Stimulated activated CD4-positive, alpha-beta T cell treated with anti-CD3 and anti-CD28 coated beads, Interleukin-15, amount 100 ng/mL, for 24 hours (primary cell): ENCODE data around the gene SPIB.
"Not testable (repeated sequence)": the region's sequence is repeated elsewhere in the genome, so short reads cannot be mapped to it uniquely, and the experiment has no call there.

Experiments used
- DNase-seq: peaks from one replicate; pipeline ENCODE4 v3.0.0-alpha.2; 2020

SPIB gene

DNA sequence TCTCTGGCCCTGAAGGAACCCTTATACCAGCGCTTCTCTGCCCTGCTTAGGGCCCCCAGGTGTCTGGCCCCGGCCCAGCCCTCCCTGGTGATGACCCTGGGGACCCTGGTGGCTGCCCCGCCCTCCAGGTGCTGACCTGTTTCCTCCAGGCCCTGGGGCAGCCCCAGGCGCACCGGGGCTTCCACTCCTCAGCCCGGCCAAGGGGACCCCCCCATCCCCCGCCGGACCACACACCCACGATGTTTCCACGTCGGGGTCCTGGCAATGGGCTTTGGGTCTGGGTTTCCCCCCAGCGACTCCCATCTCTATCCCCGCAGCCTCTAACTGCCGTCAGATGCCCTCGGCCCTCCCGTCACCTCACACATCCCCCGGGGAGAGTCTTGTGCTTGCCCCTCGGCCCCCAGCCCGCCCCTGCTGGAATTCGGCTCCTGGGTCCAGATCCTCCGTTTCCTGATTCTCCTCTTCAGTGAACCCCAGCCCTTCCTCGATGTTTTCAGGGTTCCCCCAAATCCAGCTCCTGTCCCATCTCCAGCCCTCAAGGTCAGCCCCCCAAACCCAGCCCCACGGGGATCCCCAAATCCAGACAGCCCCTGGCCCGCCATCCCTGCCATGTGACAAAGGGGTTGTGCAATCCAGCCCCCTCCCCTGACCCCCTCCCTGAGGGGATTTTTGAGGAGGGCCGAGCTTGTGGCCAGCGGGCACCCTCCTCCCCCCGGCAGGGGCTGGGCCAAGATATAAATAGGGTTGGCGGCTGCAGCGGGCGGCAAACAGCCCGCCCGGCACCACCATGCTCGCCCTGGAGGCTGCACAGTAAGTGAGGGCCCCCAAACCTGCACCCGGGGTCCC, at the start of gene SPIB:
SPIB (plus strand) TSS at position 763 of the 846 bp plus-strand sequence; CDS start at position 788, 25 bp downstream.
- DNase-seq = no peak

DNA sequence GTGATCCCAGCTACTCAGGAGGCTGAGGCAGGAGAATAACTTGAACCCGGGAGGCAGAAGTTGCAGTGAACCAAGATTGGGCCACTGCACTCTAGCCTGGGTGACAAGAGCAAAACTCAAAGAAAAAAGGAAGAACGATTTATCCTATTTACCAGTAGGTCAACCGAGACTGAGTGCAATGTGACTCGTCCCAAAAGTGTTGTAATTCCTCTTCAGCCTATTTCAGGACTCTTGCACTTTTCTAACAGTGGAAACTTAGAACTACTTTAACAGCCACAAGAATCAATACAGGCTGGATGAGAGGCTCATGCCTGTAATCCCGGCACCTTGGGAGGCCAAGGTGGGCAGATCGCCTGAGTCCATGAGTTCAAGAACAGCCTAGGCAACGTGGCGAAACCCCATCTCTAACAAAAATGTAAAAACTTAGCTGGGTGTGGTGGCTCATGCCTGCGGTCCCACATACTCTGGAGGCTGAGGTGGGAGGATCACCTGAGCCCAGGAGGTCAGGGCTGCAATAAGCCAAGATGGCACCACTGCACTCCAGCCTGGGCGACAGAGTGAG, 46.7 kb upstream of the SPIB start:
- no peak for DNase-seq

DNA sequence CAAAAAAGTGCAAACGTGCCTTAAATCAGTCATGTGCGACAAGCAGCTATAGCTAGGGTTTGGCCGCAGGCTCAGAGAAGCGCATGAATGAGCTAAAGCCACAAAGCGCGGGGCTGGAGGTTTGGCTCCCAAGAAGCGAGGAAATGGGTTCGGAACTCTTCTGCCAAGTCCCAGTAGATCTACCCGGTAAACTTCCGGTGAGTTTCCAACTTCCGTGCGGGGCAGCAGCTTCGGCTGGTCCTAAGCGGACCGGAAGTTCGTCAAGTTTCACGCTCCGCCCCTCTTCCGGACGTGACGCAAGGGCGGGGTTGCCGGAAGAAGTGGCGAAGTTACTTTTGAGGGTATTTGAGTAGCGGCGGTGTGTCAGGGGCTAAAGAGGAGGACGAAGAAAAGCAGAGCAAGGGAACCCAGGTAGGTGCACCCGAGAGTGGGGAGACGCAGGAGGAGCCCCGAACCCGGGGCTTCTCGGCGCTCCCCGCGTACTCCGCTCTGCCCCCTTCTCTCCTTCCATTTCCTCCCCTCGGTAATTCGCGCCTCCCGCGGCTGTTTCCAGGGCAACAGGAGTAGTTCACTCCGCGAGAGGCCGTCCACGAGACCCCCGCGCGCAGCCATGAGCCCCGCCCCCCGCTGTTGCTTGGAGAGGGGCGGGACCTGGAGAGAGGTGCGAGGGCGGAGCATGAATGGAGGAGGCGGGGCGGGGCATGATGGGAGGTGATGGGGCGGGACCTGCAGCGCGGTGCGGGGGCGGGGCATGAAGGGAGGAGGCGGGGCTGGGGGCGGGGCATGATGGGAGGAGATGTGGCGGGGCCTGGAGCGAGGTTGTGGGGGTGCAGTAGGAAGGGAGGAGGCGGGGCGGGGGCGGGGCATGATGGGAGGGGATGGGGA, 42.3 kb upstream of the SPIB start, which contains the start of gene NR1H2:
NR1H2 (plus strand) TSS at position 292 of the 885 bp plus-strand sequence. CDS start 1,149 bp downstream, outside the sequence.
- peak; percentile 94 for DNase-seq

DNA sequence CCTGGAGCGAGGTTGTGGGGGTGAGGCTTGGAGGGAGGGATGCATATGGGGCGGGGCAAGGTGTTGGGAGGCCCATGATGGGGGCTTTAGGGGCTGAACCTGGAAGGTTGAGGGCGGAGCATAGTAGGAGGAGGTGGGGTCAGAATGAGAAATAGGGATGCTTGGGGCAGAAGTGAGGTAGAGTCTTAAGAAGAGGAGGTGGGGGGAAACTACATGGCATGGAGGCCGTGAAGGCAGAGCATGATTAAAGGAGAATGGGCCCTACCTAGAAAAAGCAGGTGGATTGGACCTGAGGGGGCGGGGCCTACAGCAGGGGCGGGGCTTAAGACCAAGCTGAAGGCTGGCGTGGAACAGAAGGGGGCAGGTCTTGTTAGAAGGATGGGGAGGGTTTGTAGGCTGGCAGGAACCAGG, 41.7 kb upstream of the SPIB start:
- peak; percentile 69 for DNase-seq

DNA sequence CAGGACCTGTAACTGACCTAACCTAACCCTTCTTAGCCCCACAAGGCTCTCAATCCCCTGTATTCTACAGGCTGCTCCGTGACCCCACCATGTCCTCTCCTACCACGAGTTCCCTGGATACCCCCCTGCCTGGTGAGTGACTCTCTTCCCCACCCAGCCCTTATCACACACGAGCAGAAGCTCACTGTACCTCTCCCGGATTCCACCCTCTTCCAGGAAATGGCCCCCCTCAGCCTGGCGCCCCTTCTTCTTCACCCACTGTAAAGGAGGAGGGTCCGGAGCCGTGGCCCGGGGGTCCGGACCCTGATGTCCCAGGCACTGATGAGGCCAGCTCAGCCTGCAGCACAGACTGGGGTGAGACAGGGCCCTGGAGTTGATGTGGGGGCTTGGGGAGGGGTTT, 41.2 kb upstream of the SPIB start:
- DNase-seq = no peak

DNA sequence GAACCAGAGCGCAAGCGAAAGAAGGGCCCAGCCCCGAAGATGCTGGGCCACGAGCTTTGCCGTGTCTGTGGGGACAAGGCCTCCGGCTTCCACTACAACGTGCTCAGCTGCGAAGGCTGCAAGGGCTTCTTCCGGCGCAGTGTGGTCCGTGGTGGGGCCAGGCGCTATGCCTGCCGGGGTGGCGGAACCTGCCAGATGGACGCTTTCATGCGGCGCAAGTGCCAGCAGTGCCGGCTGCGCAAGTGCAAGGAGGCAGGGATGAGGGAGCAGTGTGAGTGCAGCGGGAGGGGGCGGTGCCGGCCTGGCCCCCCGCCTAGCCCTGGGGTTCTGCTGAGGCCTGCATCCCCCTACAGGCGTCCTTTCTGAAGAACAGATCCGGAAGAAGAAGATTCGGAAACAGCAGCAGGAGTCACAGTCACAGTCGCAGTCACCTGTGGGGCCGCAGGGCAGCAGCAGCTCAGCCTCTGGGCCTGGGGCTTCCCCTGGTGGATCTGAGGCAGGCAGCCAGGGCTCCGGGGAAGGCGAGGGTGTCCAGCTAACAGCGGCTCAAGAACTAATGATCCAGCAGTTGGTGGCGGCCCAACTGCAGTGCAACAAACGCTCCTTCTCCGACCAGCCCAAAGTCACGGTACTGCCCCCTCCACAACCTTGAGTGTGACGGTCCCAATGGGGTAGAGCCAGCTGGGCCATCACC, 40.4 kb upstream of the SPIB start:
- DNase-seq = no peak

DNA sequence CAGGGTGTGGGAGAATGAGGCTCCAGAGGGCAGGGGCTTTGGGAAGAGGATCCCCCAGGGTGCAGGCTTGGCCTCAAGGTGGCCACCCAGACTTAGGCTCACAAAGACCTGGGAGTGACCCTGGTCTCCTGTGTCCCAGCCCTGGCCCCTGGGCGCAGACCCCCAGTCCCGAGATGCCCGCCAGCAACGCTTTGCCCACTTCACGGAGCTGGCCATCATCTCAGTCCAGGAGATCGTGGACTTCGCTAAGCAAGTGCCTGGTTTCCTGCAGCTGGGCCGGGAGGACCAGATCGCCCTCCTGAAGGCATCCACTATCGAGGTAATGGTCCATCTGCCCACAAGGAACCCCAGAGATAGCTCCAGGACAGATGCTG, 39.9 kb upstream of the SPIB start:
- DNase-seq = no peak

DNA sequence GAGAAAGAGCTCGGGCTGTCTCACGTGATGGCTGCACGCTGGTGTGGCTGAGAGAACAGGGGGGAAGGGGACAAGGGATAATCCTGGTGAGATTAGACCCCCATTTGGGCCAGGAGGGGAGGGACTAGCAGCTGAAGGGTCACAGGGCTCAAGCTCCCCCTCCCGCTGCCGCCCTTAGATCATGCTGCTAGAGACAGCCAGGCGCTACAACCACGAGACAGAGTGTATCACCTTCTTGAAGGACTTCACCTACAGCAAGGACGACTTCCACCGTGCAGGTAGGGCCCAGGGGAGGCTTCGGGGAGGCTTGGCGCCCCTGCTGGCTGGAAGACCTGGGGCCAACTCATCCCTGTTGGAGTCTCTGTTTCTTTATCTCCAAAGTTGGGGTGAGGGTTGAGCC, 39.1 kb upstream of the SPIB start:
- DNase-seq = no peak

DNA sequence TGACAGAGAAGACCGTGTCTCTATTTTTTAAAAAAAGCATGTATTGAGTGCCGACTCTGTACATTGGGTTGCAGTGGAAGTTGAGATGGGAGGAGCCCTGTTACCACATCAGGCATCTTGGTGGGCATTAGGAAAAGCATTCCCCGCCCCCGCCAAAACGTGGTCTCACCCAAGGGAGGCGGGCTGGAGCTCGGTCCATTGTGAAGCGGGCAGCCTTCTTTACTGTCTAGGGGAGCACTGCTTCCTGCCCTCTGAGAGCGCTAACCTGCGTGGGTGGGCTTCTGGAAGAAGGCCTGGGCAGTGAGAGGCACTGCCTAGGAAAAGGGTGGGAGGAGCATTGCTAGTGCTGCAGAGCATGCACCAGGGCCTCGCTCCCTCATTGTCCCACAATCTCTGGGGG, 38.6 kb upstream of the SPIB start:
- DNase-seq = no peak

DNA sequence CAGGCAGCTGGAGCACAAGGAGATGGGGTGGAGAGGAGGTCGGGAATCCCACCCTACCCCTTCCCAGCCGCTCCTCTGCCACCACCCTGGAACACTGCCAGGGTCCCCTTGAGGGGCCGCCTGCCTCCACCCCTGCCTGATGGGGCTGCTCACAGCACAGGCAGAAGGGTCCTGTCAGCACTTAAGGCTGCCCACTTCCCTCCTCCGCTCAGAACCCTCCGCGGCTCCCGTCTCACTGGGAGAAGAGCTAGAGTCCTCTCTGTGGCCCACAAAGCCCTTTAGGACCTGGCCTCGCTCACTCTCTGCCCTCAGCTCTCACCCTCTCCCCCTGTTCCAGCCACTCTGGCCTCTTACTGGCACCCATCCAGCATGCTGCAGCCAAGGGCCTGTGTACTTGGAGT, 38.0 kb upstream of the SPIB start:
- DNase-seq = no peak

DNA sequence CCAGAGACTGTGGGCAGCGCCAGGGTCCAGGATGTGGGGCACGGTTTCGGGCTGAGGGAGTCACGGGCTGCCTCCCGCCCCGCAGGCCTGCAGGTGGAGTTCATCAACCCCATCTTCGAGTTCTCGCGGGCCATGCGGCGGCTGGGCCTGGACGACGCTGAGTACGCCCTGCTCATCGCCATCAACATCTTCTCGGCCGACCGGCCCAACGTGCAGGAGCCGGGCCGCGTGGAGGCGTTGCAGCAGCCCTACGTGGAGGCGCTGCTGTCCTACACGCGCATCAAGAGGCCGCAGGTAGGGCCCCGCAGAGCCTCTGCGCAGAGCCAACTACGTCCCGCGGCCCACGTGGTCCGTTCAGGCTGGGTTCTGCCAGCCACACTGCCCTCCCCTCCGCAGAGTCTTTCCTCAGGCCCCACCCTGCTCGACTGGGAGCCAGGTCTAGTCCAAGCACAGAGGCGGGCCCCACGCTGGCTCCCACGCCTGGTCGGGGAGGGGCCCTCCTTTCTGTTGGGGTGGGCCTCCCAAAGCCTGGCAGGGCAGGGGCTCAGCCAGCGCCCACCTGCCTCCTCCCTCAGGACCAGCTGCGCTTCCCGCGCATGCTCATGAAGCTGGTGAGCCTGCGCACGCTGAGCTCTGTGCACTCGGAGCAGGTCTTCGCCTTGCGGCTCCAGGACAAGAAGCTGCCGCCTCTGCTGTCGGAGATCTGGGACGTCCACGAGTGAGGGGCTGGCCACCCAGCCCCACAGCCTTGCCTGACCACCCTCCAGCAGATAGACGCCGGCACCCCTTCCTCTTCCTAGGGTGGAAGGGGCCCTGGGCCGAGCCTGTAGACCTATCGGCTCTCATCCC, 36.6 kb upstream of the SPIB start:
- DNase-seq = no peak

DNA sequence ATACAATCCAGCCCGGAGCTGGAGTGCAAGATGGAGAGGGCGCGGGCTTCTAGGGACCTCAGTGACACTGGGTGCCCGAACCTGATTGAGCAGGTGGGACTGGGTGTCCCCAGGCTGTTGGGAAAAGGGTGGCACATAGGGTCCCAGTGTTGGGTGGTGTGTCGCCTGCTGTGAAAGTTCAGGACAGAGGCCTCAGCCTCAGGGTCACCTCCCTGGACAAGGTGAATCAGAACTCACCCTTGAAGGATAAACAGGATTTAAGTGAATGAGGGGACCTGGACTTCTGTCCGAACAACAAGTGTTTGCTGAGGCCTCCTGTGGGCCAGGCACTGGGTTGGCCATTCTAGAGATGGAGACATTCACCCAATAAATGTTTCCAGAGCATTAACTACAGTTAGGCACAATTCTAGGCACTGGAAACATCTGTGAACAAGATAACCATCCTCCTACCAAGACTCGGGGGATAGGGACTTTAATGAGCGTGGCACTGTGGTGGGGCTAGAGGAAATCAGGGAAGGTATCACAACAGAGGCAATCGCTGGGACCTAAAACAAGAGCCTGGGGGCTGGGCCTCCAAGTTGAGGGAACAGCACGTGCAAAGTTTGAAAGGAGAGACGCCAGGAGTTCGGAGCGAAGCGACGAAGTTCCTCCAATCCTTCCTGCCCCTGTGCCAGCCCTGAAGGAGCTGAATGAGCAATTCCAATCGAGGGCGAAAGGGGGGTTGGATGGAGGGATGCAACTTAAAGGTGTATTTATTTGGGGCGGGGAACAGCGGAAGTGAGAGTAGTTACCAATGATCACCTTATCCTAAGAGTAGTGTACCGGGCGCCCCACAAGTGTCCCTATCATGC, 35.5 kb upstream of the SPIB start:
- no peak for DNase-seq

DNA sequence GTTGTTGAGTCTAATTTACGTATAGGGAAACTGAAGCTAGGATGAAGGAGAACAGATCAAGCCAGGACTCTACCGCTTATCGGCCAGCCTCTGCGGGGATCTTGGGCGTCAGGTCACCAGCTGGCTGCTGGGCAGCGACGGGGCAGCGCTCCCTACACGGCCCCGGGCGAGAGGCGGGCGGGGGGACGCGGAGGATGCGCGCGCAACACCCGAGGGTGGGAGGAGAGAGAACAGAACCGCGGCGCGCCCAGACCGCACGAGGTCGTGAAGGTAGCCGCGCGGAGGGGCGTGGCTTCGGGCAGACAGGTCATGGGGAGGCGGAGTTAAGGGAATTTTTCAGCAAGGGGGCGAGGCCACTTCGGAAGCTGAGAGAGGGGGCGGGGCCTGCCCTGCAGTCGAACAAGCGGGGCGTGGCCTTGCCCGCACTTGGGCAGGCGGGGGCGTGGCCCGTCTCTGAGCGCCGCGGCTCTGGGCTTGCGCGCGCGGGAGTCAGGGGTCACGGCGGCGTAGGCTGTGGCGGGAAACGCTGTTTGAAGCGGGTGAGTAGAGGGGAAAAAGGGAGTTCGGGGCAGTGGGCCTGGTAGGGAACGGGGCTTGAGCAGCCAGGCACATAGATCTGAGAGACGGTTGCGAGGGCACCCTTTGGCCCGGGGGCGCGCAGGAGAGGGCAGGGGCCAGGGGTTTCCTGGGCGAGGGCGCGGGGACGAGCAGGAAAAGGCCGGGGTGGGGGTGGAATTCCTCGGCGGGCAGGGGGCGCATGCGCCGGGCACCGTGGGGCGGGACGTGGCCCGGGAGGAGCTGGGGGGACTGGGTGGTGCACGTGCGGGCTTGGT, 34.7 kb upstream of the SPIB start, which contains the start of gene POLD1:
POLD1 (plus strand) TSS at position 496 of the 833 bp plus-strand sequence. CDS start 14,505 bp downstream, outside the sequence.
- peak; percentile 99 for DNase-seq

DNA sequence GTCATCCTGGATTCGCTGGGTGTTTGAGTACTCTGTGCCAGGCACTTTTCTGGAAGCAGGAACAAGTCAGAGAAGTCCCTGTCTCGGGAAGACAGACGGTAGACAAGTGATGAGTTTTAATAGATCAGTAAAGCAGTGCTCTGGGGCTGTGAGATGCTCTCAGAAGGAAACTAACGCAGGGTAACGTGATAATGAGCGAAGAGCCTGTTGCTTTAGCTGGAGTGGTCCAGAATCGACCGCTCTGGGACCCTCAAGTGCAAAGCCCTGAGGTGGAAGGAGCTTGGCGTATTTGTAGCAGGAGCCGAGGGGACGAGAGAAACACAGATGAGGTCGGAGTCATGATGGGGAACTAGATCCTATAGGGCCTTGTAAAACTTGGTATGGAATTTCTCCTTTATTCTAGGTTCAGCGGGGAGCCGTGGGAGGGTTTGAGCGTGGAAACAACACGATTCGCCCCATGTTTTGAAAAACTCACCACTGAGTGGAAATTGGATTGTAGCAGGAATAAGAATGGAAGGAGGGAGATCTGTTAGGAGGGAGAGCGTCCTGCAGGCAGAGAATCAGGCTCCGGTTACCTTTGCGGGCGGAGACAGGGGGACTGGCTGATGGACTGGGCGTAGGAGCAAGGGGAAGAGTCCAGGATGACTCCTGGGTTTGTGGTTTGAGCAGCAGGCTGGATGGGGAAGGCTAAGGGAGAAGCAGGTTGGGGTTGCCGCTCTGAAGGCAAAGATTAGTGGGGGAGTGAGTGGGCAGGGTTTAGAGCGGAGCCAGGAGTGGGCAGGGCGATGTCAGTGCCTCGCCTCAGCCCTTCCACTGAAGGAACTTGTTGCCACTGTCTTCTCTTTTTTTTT, 33.8 kb upstream of the SPIB start:
- no peak for DNase-seq

DNA sequence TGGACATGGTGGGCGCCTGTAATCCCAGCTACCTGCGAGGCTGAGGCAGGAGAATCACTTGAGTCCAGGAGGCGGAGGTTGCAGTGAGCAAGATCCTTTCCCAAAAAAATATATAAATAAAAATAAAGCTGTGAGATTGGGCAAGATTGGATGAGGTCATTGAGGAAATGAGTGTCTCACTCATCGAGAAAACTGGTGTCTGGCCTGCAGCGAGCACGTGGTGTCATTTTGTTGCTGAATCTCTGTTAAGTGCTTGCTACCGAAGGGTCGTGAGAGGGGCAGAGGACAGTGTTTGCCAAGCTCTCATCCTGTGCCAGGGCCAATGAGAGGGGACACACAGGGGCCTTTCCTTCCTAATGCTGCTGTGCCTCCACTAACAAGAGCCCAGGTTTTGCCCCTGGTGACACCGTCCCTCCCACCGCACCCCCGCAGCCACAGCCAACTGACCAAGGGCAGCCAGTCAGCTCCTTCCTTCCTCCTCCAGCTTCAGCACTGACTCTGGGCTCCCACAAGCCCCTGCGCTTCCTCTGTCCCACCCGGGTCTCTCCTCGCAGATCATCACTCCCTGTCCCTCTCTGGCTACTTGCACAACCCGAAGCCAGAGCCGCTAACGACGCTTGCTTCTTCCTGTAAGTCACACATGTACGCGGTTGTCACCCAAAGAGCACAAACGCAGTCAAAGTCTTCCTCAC, 31.4 kb upstream of the SPIB start:
- DNase-seq = no peak

DNA sequence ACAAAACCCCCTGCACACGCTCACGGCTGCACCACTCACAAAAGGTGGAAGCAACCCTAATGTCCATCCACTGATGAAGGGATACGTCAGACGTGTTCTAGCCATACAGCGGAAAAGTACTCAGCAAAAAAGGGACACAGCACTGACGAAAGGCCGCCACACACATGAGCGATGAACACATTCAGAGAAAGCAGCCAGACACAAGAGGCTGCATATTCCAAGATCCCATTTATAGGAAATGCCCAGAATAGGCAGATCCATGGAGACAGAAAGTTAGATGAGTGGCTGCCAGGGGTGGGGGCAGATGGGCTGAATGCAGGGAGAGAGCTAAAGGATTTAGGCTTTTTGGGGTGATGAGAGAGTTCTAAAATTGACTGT, 30.9 kb upstream of the SPIB start:
- no peak for DNase-seq

DNA sequence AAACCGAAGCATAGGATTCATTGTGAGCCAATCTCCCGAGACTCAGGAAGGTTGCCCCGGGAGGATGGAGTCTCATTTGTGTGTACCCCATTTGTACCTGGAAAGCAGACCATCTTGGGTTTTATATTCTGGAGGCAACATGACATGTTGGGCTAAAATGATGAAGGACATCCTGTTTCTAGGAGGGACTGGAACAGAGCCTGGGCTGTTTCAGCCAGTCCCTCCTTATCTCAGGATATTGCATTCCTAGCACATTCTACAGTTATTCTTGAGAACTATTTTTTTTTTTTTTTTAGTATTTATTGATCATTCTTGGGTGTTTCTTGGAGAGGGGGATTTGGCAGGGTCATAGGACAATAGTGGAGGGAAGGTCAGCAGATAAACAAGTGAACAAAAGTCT, 28.4 kb upstream of the SPIB start:
- not testable (repeated sequence) for DNase-seq

DNA sequence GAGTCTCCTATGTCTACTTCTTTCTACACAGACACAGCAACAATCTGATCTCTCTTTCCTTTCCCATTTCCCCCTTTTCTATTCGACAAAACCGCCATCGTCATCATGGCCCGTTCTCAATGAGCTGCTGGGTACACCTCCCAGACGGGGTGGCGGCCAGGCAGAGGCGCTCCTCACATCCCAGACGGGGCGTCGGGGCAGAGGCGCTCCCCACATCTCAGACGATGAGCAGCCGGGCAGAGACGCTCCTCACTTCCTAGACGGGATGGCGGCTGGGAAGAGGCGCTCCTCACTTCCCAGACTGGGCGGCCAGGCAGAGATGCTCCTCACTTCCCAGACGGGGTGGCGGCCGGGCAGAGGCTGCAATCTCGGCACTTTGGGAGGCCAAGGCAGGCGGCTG, 27.8 kb upstream of the SPIB start:
- DNase-seq = not testable (repeated sequence)
